NCI-H146 (cell line): ENCODE data around the gene TREML4.

ENCODE experiments used
- DNase-seq: peaks from one replicate; lab custom pipeline; 2025; lab: John Stamatoyannopoulos, UW

Gene TREML4

GRCh38 chr6:41255638-41256246, 27.6 kb downstream of the TREML4 start:
- DNase-seq = no peak

DNA sequence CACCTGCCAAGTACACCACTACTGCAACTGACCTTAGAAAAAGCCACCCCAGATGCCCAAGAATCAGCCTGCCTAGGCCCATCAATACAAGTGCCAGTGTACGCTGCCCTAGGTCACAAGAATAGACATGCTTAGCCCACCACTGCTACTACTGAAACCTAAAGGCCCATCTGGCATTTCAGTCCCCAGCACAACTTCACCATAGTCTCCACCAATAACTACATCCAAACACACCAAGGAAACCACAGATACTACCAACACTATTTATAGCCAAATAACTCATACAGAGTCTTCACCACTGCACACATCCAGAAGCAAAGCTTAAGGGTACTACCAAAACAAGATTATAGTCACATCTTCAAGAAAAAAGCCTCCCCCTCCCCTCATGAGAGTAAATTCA, 28.2 kb downstream of the TREML4 start:
- no peak for DNase-seq

DNA sequence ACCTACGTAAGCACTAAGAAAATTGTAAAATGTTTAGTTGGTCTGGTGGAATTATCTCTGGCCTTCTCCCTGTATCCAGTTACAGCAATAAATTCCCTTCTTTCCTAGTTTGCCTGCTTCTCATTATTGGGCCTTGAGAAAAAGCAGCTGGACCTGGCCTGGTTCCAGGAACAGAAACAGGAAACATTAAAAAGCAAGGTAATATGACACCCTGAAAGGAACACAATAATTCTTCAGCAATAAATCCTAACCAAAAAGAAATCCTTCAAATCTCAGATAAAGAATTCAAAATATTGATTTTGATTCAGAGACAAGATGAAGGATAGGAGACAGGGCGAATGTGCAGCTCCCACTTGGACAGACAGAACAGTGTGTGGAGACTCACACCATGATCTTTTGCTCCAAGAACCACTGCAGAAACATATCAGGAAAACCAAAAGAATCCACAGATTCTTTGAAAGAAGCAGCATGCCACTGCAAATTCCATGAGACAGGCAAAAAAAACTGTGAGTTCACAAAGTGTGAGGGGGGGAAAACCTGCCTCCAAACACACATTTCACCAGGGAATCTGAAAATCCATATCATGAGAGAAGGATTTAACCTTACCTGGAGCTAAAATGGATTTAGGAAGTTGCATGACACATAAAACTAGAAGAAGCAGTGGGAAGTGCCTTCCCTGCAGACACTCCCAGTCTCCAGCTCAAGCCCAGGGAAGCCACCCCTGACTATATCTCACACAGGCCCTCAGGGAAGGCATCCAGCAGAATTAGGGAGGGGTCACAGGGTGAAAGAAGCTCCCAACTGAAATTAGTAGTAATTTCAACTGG, 29.4 kb downstream of the TREML4 start:
- DNase-seq = peak; percentile 87

GRCh38 chr6:41258196-41258493, 30.0 kb downstream of the TREML4 start:
- DNase-seq = peak; percentile 52

- DNase-seq = no peak
These were observed 34.3 kb downstream of the TREML4 start for GRCh38 chr6:41262401-41262800.

GRCh38 chr6:41263267-41263666, 35.1 kb downstream of the TREML4 start:
- no peak for DNase-seq

GRCh38 chr6:41266541-41266940, 38.4 kb downstream of the TREML4 start:
- DNase-seq = no peak

GRCh38 chr6:41268478-41268877, 40.3 kb downstream of the TREML4 start:
- no peak for DNase-seq

- no peak for DNase-seq
These were observed 41.0 kb downstream of the TREML4 start for GRCh38 chr6:41269166-41269565.

- DNase-seq = no peak
These were observed 41.6 kb downstream of the TREML4 start for GRCh38 chr6:41269716-41270115.

- DNase-seq = no peak
These were observed 43.8 kb downstream of the TREML4 start for GRCh38 chr6:41271901-41272395.

DNA sequence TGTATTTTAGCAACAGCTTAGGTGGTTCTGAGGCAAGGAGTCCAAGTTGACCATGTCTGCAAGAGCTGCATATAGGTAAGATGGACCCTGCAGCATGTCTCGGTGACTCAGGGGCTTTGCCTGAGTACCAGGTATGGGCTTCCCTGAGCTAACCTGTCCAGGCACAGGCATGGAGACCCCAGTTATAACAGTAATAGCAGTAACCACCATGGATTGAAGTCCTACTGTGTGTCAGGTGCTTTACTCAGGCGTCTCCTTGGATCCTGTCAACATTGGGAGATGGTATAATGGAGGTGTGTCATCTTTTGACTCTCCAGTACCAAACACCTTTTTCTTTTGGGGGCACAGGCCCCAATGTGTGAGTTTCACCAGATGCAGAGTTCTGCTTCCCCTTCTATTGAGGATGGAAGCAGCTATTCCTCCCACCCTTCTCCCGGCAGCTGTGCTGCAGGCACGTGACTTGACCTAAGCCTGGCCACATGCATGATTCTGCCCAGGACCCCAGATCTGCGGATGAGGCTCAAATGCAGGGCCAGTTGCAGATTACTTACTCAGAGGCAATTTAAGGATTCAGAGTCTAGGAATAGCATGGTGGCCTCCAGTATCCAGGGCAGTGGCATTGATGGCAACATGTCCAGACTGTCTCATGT, 44.6 kb downstream of the TREML4 start:
- DNase-seq = no peak

- DNase-seq = peak; percentile 15
These were observed 45.6 kb downstream of the TREML4 start for GRCh38 chr6:41273714-41274113.

- no peak for DNase-seq
These were observed 46.1 kb downstream of the TREML4 start for GRCh38 chr6:41274256-41274655.

DNA sequence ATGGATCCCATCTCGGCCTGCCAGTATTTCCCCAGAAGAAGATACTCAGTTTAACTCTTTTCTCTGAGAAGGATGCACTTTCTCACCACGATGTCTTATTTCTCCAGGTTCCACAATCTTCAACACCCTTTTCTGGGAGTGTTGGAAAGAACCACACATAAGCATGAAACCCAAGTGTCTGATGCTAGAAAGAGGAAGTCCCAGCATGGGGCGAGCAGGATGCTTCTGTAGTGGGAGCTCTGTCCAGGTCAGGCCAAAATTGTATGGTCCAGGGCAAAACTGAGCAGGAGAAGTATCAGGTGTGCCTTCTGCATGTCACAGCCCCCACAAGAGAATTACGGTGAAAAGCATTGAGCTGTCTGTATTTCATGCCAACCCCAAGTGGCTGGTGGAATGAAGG, 47.3 kb downstream of the TREML4 start:
- no peak for DNase-seq

- no peak for DNase-seq
These were observed 49.5 kb downstream of the TREML4 start for GRCh38 chr6:41277605-41278004.

GRCh38 chr6:41278699-41279405, 50.7 kb downstream of the TREML4 start:
- DNase-seq = peak; percentile 92

DNA sequence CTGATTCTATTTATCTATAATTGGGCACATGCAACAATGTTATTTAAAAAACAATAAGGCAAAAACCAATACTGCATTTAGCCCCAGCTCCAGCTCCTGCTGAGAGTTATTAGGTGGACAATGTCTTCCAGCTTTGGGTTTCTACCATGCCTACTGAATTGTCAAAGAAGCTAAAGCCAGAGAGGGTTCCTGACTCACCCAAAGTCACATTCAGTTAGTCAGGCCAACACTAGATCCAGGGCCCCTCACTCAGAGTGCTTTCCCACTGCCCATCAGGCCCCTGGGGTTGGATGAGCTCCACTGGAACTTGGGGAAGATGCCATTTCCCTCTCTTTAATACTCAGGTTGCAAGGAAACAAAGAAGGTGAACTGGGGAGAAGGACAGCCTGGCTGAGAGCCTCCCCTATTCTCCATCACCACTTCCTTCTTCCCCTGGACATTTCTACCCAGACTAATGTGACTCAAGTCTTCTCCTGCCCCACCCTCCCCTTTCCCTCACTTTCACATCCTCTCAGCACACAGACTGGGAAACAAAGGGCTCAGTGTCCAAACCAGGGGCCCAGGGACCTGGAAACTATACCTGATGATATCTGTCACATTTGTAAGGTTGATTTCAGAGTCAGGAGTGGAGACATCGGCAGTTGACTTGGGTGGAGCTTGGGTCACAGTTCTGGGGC, 52.4 kb downstream of the TREML4 start:
- DNase-seq = no peak

- DNase-seq = no peak
These were observed 55.5 kb downstream of the TREML4 start for GRCh38 chr6:41283600-41283999.

DNA sequence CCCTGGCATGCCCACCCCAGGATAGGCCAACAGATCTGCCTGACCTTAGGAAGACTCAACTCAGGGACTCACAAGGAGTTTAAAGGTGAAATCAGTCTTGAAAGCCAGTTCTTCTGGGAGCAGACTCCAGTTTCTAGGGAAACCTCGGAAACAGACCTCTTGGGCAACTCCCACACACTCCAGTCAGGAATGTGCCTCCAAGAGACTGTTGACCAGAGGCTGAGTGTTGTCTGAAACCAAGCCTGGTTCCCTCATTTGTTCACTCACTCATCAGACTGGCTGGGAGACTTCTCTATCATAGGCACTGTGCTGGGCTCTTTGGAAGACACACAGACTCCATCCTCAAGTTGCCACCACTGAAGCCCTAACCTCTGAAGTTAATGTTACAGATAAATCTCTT, 56.6 kb downstream of the TREML4 start:
- DNase-seq = no peak

DNA sequence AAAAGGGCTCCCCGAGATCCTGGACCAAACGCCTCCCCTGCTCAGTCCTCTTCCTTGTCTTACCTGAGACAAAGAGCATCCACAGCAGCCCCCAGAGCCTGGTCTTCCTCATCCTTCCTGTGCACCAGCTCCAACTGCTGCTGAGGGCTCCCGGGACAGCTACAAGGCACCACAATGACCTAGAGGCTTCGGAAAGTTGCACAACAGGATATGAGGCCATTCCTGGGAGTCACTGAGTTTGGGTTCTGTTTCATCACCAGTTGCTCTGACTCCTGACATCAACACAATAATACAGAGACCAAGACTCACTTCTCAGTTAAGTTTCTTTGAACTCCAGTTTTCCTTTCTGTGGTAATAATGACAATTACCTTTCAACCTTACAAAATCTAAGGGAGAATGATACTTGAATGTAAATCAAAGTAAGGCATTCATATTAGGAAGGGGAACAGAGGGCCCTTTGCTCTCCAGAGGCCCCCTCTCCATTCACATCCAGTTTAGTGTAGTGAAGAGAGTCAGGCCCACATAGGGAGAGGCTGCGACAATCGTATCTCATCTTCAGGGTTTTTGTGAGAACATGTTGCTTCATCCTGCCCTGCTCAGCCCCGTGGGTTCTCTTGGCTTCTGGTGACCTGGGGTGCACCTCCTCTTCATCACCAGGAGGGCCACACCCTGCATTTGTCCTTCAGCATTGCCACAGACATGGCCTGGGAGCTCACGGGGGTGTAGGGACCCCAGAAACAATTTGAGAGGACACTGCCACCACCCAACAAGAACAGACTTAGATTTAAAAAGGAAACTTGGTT, 58.6 kb downstream of the TREML4 start, which contains the start of gene TREM1:
Gene TREM1, minus strand, starts transcription at position 139 of the 803 bp plus-strand sequence. Its CDS starts 27 bp downstream, at position 112.
- DNase-seq = peak; percentile 14
